GM21360 (cell line): Measurements from ENCODE around the gene MST1.

Source experiments
- ATAC-seq: cut with Tn5 transposase; IDR thresholded peaks from one replicate; pipeline ENCODE4 v1.9.1; 2021; ENCODE audit warnings: mild to moderate bottlenecking, moderate library complexity; ENCODE audit not compliant: unreplicated experiment

MST1 gene

GRCh38 chr3:49718858-49719213, 29.6 kb upstream of the MST1 start:
- ATAC-seq: no peak

DNA sequence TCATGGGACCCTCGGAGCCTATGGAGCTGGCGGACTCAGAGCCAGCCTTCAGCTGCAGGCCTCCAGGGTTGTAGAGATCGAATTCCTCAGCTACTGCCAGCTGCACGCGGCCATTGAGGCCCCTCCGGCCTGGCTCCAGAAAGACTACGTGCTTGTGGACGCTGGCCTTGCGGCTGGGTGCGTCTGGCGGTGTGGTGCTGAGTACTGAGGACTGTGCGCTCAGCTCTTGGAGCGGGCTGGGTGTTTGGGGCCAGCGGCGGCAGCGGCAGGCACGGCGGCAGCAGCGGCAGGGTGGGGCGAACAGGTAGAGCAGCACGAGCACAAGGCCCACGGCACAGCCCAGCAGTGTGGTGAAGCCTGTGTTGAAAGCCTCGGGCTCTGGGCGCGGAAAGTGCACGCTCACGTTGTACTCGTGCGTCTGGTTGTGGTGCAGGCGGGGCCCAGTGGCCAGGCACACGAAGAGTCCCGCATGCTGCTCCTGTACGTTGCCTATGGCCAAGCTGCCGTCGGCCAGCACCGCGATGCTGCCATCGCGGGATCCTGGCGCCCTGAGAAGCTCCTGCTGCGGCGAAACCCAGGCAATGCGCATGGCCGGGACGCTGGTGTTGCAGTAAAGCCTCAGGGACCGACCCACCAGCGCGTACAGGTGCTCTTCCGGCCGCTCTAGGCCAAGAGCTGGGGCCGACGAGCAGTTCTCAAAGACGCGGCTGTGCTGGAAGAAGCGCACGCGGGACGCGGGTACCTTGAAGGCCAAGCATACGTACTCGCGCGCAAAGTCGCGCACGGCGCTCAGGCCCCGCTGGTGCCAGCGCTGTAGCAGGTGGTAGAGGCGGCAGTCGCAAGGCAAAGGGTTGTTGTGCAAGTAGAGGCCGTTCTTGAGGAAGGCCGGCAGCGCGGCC, 28.9 kb upstream of the MST1 start:
- ATAC-seq: no peak

GRCh38 chr3:49717211-49717958, 28.1 kb upstream of the MST1 start:
- ATAC-seq: no peak

DNA sequence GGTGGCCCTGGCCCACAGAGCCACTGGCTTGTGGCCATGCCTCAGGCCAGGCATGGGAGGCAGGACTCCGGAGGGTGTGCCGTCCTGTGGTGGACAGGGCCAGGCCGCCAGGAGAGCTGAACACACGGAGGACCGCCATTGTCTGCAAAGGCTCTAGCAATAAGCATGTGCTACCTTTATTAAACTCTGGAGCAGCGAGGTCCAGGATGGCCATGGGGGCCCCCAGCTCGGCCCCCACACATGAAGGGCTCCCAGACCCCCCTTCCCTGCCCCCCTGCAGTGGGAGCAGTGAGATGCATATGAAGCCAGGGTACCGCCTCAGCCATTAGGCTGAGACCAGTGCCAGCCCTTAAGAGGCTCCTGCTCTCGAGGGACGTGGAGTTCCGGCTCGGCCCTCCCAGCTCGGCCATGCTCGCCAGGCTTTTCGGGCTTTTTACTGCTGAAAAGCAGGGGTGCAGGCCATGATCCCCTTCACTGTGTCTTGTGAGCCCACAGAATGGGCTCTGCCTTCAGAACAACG, 27.5 kb upstream of the MST1 start:
- ATAC-seq: no peak

DNA sequence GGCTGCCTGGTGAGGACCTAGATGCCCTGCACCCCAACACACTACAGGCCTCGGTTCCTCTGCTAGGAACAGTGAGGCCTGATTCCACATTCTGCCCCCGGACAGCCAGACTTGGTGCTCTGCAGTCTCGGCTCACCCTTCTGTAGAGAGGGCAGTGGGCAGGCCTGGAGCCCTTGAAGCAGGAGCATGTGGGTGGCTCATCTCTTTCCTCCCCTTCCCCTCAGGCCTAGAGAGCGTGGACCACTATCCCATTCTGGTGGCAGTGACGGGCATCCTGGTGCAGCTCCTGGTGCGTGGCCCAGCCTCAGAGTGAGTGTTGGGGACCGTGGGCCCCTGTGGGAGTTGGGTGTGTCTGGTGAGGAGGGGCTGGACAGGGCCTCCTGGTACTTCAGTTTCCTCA, 26.9 kb upstream of the MST1 start:
- no peak for ATAC-seq

GRCh38 chr3:49715611-49716121, 26.4 kb upstream of the MST1 start:
- ATAC-seq: no peak

- ATAC-seq: no peak
These were observed 25.7 kb upstream of the MST1 start for GRCh38 chr3:49714728-49715550.

- no peak for ATAC-seq
These were observed 24.2 kb upstream of the MST1 start for GRCh38 chr3:49713336-49714105.

GRCh38 chr3:49712631-49713317, 23.5 kb upstream of the MST1 start:
- ATAC-seq: no peak

- no peak for ATAC-seq
These were observed 22.9 kb upstream of the MST1 start for GRCh38 chr3:49712166-49712565.

DNA sequence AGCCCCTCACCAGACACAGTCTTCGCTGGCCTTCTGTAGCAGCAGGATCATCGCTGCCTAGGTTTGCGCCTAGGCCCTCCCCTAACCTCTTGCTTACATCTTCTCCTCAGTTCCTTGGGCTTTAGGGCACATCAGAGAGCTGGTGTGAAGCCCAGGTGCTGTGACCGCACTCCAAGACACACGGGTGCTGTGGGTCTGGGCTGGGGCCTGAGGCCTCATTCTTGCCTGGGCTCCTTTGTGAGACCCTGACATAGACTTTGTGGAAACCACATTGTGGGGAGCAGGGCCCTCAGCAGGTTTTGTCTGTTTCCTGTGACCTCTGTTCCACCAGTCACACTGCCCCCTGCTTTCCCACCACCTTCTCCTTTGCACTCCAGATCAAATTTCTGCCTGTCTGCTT, 22.2 kb upstream of the MST1 start:
- no peak for ATAC-seq

DNA sequence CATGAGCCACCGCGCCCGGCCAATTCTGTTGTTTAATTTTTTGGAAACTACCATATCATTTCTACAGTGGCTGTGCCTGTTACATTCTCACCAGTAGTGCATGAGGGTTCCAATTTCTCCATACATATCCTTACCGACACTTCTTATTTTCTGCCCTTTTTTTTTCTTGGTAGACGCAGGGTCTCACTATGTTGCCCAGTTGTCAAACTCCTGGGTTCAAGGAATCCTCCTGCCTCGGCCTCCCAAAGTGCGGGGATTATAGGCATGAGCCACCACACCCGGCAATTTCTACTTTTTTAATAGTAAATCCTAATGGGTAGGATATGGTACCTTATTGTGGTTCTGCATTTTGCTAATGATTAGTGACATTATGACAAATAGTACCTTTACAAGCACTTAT, 20.6 kb upstream of the MST1 start:
- no peak for ATAC-seq

GRCh38 chr3:49707113-49707480, 17.8 kb upstream of the MST1 start:
- ATAC-seq: no peak

GRCh38 chr3:49706456-49707112, 17.3 kb upstream of the MST1 start:
- no peak for ATAC-seq

GRCh38 chr3:49705390-49705960, 16.2 kb upstream of the MST1 start:
- no peak for ATAC-seq

DNA sequence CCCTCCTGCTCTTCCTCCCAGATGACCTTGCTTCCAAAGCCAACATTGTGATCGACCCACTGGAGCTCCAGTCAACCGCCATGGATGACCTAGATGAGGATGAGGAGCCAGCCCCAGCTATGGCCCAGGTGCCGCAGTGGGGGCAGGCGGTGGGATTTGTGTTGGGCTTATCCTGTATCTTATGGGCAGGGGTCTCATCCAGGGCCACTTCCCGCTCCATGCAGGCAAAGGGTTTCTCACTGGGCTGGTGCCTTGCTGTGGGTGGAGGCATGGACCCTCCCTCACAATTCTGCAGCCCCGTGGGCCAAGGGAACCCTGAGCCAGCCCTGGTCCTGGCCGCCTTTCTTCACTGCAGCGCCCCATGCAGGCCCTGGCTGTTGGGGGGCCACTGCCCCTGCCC, 15.4 kb upstream of the MST1 start:
- no peak for ATAC-seq

GRCh38 chr3:49703956-49704355, 14.7 kb upstream of the MST1 start:
- no peak for ATAC-seq

- no peak for ATAC-seq
These were observed 14.2 kb upstream of the MST1 start for GRCh38 chr3:49703443-49703927.

DNA sequence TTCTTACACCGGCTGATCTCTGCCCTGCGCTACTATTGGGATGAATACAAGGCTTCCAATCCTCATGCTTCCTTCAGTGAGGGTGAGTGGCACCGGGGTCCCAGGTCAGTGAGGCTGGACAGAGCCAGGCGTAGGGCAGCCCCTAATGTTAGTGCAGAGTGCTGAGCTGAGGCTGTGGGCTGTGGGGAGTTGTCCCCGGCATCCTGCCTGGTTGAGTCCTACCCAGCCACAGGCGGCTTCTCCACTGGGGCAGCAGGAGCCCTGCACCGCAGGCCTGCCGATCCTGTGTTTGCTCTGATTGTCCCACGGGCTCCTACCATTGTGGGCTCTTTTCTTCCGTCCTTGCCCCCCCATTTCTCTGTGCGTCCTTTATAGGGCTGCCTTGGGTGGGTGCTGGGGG, 13.4 kb upstream of the MST1 start:
- ATAC-seq: no peak
